ENCODE results near the gene ZBED1. TPM values are rescaled to one million over a fixed set of nuclear protein-coding genes. Genes with fewer than 3 reads are reported as not detected.
"Not testable (repeated sequence)": the region's sequence is repeated elsewhere in the genome, so short reads cannot be mapped to it uniquely, and the experiment has no call there.

Gene ZBED1
- total RNA-seq, 2 donors from 2014 or later: 33.3 to 44.6 TPM

GRCh38 chrX:2508648-2509335 lies 8.0 kb upstream of the ZBED1 start:
- Histone ChIP-seq H3K27ac (no peak overlapping the region), H3K4me3 (no peak overlapping the region), H3K9ac (ENCODE audit: low read depth in 2 of 2, low read length in 2 of 2) (no peak overlapping the region), H3K36me3 (no peaks in the 10 kb centered on the region), H3K4me1 (peaks cover 4% of the 10 kb centered on the region), H3K9me3 (no peaks in the 10 kb centered on the region), H3K27me3 (no peaks in the 10 kb centered on the region)
- intact Hi-C loops (cut with DNase I): loop anchor here (10.0 kb wide), 1 partner anchor 106 kb away; no protein-coding TSS in a partner anchor
- TF ChIP-seq CTCF (IDR thresholded peaks at IDR 0.05): no peak
- no peak for DNase-seq

- H3K27ac ChIP-seq: no peak overlapping the region
- no peak for TF ChIP-seq CTCF (IDR thresholded peaks at IDR 0.05)
- no peaks in the 10 kb centered on the region for H3K27me3 ChIP-seq
- intact Hi-C loops (cut with DNase I): loop anchor here (10.0 kb wide), 1 partner anchor 107 kb away; no protein-coding TSS in a partner anchor
- DNase-seq: peak; percentile 49
- H3K4me1 ChIP-seq: peaks cover 4% of the 10 kb centered on the region
- H3K4me3 ChIP-seq: no peak overlapping the region
- H3K36me3 ChIP-seq: no peaks in the 10 kb centered on the region
- H3K9me3 ChIP-seq: no peaks in the 10 kb centered on the region
- no peak overlapping the region for H3K9ac ChIP-seq (ENCODE audit: low read depth in 2 of 2, low read length in 2 of 2)
Measured at GRCh38 chrX:2507904-2508627, 7.3 kb upstream of the ZBED1 start.

- intact Hi-C loops (cut with DNase I): loop anchor here (10.0 kb wide), 1 partner anchor 108 kb away; no protein-coding TSS in a partner anchor
- no peak overlapping the region for H3K4me3 ChIP-seq
- TF ChIP-seq CTCF (IDR thresholded peaks at IDR 0.05): no peak
- H3K27me3 ChIP-seq: no peaks in the 10 kb centered on the region
- no peak overlapping the region for H3K27ac ChIP-seq
- peaks cover 4% of the 10 kb centered on the region for H3K4me1 ChIP-seq
- no peak overlapping the region for H3K9ac ChIP-seq (ENCODE audit: low read depth in 2 of 2, low read length in 2 of 2)
- DNase-seq: no peak
- no peaks in the 10 kb centered on the region for H3K36me3 ChIP-seq
- H3K9me3 ChIP-seq: no peaks in the 10 kb centered on the region
Measured at GRCh38 chrX:2507196-2507595, 6.4 kb upstream of the ZBED1 start.

GRCh38 chrX:2505341-2505740 lies 4.6 kb upstream of the ZBED1 start:
- not testable (repeated sequence) for H3K4me3 ChIP-seq; H3K36me3 ChIP-seq; H3K27ac ChIP-seq; H3K9me3 ChIP-seq; H3K4me1 ChIP-seq; H3K9ac ChIP-seq (ENCODE audit: low read depth in 2 of 2, low read length in 2 of 2); H3K27me3 ChIP-seq; DNase-seq
- intact Hi-C loops (cut with DNase I): loop anchor here (10.0 kb wide), 1 partner anchor 109 kb away; no protein-coding TSS in a partner anchor

- Histone ChIP-seq H3K4me1 (peaks cover 4% of the 10 kb centered on the region), H3K9ac (ENCODE audit: low read depth in 2 of 2, low read length in 2 of 2) (no peak overlapping the region), H3K9me3 (no peaks in the 10 kb centered on the region), H3K36me3 (no peaks in the 10 kb centered on the region), H3K4me3 (no peak overlapping the region), H3K27ac (no peak overlapping the region), H3K27me3 (no peaks in the 10 kb centered on the region)
- peak; percentile 55 for DNase-seq
- TF ChIP-seq CTCF (IDR thresholded peaks at IDR 0.05): no peak
- intact Hi-C loops (cut with DNase I): loop anchor here (5.0 to 10.0 kb wide), 2 partner anchors 93 to 110 kb away; no protein-coding TSS in a partner anchor
Measured at GRCh38 chrX:2504706-2505332, 4.0 kb upstream of the ZBED1 start.

Data from colonic mucosa (tissue), 4 donors.